Measurements from ENCODE around the gene DCAF12L2.

- TF ChIP-seq, protein P1, sequence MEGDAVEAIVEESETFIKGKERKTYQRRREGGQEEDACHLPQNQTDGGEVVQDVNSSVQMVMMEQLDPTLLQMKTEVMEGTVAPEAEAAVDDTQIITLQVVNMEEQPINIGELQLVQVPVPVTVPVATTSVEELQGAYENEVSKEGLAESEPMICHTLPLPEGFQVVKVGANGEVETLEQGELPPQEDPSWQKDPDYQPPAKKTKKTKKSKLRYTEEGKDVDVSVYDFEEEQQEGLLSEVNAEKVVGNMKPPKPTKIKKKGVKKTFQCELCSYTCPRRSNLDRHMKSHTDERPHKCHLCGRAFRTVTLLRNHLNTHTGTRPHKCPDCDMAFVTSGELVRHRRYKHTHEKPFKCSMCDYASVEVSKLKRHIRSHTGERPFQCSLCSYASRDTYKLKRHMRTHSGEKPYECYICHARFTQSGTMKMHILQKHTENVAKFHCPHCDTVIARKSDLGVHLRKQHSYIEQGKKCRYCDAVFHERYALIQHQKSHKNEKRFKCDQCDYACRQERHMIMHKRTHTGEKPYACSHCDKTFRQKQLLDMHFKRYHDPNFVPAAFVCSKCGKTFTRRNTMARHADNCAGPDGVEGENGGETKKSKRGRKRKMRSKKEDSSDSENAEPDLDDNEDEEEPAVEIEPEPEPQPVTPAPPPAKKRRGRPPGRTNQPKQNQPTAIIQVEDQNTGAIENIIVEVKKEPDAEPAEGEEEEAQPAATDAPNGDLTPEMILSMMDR (IDR thresholded peaks at IDR 0.05), result no peak
- no peak for TF ChIP-seq POLR2A (IDR thresholded peaks at IDR 0.05)
These were observed 1.2 kb downstream of the DCAF12L2 start for GRCh38 chrX:126164689-126165400.

All from adrenal gland (tissue), 5 donors.